Stimulated activated CD8-positive, alpha-beta memory T cell treated with anti-CD3 and anti-CD28 coated beads, Interleukin-4, amount 100 ng/mL, for 48 hours (primary cell): Measurements from ENCODE around the gene KASH5.
"Not testable (repeated sequence)": the region's sequence is repeated elsewhere in the genome, so short reads cannot be mapped to it uniquely, and the experiment has no call there.

Experiments used
- DNase-seq: peaks from one replicate; pipeline ENCODE4 v3.0.0-alpha.2; 2020

Gene KASH5

DNA sequence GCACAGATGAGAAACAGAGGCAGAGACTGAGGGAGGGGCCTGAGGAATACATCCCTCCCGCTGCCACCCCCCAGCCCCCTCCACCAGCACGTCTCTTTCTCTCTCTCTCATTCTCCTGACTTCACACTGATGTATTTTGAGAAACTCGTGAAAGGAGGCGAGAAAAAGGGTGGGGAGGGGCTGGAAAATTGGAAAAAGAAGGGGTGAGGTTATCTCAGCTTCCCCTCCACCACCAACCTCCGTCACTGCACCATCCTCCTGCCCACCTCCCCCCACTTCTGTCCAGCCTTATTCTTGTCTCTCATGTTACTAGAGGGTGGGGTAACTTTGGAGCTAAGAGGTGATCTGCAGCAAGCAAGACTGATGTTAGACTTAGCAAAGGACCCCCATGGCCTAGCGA lies 51.8 kb downstream of the KASH5 start:
- no peak for DNase-seq

DNA sequence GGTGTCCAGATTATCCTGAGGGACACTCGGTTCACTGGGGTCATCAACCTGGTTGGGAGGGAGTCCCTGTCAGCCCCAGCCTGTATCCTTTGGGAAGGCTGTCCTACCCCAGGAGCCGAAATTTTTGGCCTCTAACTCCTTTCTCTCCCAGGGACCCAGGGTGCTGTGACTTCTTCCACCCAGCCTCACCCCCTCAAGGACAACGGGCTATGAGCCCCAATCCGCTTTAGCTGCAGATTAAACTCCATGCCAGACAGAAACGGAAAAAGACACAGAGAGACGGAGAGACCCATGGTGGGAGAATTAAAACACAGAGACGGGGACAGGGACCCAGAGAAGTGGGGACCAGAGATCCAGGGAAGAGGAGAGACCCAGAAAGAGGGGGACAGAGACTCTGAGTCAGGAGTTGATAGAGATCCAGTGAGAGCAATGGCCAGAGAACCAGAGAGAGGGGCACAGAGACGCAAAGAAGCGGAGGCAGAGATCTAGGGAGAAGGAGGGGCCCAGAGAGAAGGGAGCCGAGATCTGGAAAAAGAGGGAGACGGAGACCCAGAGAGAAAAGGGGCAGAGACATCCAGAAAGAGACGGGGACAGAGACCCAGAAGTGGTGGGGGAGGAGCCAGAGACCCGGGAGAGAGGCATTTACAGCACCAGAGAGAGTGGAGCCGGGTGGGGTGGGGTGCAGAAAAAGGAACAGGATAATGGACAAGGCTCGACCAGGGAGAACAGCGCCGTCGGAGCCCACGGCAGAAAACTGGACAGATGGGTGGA lies 52.6 kb downstream of the KASH5 start:
- no peak for DNase-seq

DNA sequence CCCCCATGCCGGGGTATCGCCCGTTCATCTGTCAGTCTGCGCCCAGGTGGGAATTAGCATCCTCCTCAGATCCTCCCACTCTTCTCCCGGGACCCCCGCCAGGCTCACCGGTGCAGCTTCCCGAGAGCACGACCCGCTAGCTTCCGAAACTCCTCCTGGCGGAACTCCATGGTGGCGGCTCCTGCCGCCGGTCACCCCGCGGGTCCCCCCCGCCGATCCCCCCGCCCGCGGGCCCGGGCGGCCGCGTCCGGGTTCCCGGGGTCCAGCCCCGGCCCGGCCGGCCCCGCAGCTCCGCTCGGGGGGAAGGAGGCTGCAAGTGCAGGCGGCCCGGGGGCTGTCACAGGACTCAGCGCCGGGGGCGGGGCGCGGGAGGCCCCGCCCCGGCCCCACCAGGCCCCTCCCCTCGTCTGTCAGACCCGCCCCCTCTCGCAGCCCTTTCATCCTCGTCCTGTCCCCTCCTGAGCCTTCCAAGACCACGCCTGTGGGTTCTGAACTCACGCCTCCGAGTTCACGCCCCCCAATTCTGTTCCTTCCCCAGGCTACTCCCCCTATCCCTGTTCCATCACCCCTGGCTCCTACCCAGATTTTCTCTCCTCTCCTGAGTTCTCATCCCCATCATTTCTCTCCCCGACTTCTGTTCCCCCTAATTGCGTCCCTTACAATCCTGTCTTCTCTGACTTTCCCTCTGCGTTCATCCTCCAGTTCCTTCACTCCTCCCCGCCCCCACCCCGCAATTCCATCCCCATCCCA lies 53.3 kb downstream of the KASH5 start, which contains the start of gene SLC17A7:
Gene SLC17A7, minus strand, starts transcription at position 318 of the 750 bp plus-strand sequence. Its CDS starts 148 bp downstream, at position 170.
- DNase-seq: peak; percentile 70

DNA sequence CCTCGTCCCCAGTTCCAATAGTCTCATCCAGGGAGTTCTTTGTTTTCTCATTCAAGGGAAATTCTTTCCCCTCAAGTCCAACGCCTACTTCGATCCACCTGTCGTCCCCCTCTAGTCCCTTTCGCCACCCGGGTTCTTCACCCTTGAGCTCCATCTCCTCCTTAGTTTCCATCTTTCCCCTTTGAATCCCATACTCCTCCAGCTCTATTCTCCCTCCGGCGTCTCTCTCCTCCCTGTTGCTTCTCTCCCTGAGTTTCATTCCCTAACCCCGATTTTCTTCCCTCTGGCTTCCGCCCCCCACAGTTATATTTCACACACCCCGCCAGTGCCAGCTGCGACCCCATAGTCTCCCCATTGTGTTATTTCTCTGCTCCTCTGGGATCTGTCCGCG lies 53.9 kb downstream of the KASH5 start:
- no peak for DNase-seq

DNA sequence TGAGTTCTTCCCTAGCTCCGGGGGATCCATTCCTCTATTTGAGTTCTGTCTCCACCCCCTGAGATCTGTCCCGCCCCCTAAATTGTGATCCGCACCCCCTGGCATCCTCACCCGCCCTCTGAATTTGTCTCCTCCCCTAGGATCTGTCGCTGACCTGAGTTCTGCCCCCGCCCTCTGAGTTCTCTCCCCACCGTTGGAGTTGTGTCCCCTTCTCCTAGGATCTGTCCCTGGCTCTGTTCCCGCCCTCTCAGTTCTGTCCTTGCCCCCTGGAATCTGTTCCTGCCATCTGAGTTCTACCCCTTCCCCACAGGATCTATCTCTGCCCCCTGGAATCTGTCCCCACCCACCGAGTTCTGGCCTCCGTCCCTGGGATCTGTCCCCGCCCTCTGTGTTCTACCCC lies 54.3 kb downstream of the KASH5 start:
- DNase-seq: peak; percentile 48

DNA sequence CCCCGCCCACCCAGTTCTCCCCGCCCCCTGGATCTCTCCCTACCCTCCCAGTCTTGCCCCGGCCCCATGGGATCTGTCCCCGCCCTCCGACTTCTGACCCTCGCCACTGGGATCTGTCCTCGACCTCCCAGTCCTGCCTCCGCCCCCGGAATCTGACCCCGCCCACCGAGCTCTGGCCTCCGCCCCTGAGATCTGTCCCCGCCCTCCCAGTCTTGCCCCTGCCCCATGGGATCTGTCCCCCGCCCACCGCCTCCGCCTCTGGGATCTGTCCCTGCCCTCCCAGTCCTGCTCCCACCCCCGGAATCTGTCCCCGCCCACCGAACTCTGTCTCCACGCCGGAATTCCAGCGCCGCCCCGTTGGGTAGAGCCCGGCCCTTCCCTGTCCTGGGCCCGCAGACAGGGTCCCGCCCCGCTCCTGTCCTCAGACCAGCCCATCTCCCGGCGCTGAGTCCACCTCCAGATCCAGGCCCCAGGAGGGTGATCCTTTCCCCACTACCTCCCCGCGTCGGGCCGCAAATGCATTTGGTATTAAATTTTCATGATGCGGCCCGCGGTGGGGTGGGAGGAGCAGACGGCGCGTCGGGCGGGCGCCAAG lies 54.8 kb downstream of the KASH5 start:
- peak; percentile 87 for DNase-seq

DNA sequence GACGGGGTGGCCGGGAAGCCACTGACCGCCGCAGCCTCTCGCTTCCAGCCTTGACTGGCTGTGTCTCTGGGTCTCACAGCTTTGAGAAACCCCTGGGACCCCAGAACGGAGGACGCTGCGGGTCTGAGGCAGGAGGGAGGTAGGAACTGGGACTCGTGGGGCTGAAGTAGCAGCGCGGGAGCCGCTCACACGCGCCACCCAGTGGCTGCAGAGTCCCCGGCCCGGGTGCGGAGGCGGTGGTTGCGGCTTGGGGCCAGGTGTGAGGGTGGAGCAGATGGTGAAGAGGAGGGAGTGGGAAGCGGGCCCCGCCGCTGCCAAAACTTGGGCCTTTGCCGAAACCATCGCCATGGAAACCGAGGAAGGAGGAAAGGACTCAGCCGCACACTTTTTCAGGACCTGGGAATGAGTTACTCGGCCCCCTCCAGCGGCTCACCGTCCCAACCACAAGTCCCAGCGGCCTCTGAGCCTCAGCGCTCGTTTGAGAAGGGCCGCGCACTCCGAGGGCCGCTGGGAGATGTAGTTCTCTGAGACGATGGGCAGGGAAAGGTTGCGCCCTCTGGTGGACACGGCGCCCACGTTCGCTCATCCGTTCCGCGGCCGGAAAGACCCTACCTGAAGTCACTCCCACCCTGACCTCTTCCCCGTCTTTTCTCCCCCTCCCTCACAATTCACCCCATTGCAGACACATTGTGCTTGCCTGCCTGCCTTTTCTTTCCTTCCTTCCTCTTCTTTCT lies 55.5 kb downstream of the KASH5 start:
- DNase-seq: peak; percentile 96

DNA sequence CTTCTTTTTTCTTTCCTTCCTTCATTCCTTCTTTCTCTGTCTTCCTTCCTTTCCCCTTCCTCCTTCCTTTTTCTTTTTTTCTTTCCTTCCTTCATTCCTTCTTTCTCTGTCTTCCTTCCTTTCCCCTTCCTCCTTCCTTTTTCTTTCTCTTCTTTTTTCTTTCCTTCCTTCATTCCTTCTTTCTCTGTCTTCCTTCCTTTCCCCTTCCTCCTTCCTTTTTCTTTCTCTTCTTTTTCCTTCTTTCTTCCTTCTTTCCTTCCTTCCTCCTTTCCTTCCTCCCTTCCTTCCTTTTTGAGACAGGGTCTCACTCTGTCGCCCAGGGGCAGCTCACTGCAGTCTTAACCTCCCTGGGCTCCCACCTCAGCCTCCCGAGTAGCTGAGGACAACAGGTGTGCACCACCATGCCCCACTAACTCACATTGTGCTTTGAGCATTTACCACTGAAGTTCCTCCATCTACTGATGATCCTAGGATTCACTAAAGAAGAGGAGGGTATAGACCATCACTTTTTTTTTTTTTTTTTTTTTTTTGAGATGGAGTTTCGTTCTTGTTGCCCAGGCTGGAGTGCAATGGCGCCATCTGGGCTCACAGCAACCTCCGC lies 56.2 kb downstream of the KASH5 start:
- DNase-seq: not testable (repeated sequence)

DNA sequence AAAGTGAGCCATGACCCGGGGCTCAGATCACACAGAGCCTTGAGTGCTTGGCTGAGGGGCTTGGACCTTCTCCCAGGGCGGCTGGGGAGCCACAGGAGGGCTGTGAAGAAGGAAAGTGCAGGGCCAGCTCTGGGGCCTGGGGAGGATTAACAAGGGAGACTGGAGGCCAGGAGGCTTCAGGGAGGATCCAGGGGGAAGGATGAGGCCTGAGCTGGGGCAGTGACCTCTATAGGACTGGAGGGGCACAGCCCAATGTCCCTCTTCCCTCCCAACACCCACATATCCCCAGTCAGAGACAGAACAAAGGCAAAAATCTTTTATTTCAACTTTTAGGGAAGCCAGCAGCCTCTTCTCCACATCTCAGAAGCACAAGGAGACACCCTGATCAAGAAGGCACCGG lies 57.9 kb downstream of the KASH5 start:
- no peak for DNase-seq

DNA sequence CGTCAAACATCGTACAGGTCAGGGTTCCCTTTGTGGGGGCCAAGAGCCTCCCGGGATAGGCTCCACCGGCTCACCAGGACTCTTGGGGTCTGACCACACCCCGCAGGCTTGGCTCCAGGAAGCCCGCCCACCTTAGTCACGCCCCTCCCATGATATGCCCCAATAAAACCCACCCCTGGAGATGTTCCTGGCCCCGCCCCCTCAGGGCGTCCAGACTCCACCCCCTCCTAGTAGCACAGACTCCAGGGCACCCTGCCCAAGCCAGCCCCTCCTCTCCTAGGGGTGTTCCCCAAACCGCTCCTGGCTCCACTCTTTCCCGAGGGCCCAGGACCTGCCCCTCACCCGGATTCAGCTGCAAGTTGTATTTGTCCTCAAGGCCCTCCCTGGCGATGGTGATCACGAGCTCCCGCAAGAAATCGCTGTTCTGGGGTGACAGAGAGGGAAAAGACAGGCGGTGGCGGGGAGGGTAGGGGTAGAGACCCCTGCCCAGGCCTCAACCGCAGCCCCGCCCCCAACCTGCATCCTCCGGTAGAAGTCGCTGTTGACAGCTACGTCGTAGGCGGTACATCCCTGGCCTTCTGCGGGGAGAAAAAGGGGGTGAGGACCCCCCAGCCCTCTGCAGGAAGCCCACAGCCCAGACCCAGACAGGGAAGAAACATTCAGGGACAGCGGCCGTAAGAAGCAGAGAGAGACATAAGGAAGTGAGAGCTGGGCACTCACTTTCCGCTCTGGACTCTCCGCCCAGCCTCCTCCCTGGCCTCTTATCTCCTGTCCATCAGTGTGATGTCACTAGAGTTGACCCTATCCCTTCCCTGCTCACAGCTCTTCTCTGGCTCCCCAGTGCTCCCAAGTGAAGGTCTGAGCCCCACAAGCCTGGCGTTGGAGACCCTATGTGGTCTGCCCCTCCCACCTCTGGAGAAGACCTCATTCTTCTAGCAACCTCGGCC lies 59.7 kb downstream of the KASH5 start:
- peak; percentile 75 for DNase-seq

DNA sequence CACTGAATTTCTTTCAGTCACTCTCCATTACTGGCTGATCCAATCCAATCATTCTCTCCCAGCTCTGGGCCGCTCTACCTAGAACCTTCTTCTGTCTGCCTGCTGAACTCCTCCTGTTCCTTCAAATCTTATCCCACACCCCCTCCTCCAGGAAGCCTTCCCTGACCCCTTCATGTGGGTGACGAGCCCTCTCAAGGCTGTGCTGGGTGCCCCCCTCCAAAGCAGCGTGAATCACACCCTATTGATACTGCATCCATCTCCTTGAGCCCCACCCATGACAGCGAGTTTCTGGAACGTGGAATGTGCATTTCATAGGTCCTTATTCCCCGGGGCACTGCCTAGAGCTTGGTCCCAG lies 60.4 kb downstream of the KASH5 start:
- no peak for DNase-seq

DNA sequence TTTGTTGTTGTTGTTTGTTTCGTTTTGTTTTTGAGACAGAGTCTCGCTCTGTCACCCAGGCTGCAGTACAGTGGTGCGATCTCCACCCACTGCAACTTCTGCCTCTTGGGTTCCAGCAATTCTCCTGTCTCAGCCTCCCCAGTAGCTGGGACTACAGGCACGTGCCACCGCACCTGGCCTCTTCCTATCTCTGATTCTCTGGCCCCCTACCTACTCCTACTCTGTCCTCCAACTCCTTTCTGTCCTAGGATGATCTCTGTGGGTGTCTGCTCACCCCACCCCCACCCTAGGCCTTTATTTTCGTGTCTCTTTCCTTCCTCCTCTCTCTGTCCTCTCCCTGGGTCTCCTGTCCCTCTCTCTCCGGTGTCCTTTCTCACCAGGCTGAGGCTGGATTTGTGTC lies 62.4 kb downstream of the KASH5 start:
- no peak for DNase-seq

DNA sequence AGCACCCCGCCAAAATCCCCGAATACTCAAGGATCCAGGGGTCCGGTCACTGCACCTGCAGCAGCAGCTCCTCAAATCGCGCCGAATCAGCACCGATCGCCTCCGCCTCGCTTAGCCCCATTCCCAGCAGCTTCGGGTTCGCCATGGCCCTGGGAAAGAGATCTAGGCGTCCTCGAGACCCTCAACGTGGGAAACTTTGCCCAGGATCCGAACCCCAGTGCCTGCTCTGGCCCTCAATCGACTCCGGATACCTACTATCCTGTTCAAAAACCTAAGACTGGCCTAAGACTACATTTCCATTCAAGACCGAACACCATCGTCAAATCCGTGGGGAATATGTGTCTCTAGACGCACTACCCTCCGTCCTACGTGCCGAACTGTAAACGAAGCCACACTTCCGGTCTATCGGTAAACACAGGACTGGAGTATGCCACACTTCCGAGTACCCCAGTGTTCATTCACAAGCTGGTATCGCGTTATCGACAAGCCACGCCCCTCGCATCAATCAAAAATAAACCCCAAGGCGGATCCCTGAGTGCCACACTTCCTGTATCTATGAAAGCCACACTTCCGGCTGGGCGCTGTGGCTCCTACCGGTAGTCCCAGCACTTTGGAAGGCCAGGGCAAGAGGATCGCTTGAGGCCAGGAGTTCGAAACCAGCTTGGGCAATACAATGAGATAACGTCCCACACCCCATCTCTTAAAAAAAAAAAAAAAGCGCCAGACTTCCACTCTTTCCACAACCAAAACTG lies 63.6 kb downstream of the KASH5 start, which contains the start of gene PIH1D1:
Gene PIH1D1, minus strand, starts transcription at position 385 of the 752 bp plus-strand sequence. Its CDS starts 240 bp downstream, at position 145.
- peak; percentile 95 for DNase-seq

DNA sequence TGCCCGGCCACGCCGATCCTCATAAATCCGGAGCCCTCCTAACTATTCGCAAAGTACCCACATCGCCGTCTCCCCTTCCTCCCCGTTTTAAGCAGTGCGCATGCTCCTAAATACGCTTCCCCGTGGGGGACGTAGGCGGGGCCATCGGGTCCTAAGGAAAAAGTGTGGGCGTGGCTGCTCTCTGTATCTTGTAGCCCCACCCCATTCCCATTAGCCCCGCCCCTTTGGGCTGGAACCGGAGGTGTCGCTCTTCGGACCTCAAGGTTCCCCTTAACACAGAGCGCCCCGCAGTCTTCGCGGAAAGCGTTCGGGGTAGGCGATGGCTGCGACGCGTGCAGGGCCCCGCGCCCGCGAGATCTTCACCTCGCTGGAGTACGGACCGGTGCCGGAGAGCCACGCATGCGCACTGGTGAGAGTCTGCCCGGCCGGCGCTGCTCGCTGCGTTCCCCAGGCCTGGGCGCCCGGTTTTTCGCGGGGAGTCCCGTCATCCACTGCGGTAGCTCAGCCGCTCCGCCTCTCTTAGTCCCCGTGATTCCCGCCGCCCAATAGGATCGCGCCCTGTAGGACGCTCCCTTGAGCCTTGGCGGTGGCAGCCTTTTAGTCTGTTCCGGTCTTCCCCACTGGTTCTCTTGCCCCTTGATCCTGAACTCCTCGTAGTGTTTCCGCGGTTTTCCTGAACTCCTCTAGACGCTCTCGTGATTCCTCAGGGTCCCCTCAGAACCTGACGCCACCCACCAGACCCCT lies 65.1 kb downstream of the KASH5 start, which contains the start of gene ALDH16A1:
Gene ALDH16A1, plus strand, starts transcription at position 213 of the 744 bp plus-strand sequence. Its CDS starts 107 bp downstream, at position 320.
- DNase-seq: peak; percentile 98

DNA sequence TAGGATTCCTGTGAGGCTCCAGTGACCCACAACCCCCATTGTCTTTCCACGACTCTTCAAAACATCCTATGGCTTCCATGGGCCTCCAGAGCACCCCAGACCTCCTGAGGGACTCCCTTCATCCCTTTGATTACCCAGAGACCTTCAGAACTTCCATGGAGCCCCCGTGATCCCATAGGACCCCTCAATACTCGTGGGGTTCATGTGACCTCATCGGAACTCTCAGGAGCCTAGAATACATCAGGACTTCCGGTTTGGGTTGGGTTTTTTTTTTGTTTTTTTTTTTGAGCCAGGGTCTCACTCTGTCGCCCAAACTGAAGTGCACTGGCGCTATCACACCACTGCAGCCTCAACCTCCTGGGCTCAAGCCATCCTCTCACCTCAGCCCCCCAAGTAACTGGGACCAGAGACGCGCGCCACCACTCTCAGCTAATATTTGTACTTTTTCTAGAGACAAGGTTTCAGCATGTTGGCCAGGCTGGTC lies 65.8 kb downstream of the KASH5 start:
- no peak for DNase-seq

DNA sequence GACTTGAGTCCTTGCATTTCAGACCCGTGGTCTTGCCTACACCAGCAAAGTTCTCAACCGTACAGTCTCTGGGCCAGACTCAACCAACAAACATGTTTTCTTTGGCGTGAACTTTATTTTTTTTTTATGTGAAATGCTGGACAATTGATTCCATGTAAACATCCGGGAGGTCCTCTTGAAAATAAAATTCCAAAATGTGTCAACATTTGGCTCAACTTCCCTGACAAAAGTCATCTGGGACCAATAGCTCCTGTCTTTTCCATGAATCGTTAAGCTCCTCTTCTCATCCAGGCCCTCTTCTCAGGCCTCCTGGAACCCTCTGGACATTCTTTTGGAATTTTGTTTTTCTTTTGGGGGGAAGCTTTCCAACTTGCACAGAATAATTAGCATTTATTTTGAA lies 67.7 kb downstream of the KASH5 start:
- no peak for DNase-seq

DNA sequence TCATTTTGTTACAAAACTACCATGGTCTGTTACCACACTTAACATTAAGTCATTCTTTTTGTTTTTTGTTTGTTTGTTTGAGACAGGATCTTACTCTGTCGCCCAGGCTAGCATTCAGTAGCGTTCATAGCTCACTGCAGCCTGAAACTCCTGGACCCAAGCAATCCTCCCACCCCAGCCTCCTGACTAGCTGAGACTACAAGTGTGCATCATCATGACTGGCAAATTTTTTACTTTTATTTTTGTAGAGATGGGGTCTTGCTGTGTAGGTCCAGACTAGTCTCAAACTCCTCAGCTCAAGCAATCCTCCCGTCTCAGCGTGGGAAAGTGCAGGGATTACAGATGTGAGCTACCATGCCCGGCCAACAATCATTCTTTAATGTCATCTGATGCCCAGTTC lies 68.3 kb downstream of the KASH5 start:
- DNase-seq: no peak

DNA sequence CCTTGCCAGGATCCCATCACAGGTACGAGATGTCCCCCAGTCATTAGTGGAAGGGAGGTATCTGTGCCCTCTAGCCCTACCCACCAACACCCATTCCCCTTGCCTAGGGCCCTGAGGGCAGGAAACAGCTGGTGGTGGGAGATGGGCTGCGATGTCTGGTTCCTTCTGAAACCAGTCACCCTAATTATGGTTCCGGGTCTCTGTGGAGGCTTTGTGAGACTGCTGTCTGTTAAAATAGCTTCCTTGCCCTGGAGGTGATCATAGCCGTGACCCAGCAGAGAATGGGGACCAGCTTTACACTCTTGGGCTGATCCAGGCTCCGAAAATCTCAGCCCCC lies 70.5 kb downstream of the KASH5 start:
- no peak for DNase-seq

DNA sequence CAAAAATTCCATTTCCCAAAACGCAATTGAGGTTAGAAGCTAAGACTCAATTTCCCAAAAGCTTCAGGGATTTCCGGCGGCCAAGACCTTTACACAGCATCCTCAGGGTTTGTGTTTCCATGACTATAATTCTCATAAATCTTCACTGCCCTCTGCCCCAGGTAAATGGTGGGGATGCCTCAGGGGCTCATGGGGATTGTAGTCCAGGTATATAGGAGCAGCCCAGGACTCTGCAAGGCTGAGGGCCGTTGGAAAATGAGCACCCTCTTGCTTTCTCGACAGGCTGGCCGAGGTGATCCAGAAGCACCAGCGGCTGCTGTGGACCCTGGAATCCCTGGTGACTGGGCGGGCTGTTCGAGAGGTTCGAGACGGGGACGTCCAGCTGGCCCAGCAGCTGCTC lies 71.3 kb downstream of the KASH5 start:
- DNase-seq: no peak

DNA sequence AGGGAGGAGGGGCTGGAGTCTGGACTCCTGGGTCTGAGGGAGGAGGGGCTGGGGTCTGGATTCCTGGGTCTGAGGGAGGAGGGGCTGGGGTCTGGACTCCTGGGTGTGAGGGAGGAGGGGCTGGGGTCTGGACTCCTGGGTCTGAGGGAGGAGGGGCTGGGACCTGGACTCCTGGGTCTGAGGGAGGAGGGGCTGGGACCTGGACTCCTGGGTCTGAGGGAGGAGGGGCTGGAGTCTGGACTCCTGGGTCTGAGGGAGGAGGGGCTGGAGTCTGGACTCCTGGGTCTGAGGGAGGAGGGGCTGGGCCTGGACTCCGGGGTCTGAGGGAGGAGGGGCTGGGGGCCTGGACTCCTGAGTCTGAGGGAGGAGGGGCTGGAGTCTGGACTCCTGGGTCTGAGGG lies 73.1 kb downstream of the KASH5 start:
- DNase-seq: not testable (repeated sequence)
